Measurements from ENCODE around the gene SAC3D1. TPM values are rescaled to one million over a fixed set of nuclear protein-coding genes. Genes with fewer than 3 reads are reported as not detected.

Gene SAC3D1
- total RNA-seq, 1 donor from 2014 or later, result 32.3 TPM

DNA sequence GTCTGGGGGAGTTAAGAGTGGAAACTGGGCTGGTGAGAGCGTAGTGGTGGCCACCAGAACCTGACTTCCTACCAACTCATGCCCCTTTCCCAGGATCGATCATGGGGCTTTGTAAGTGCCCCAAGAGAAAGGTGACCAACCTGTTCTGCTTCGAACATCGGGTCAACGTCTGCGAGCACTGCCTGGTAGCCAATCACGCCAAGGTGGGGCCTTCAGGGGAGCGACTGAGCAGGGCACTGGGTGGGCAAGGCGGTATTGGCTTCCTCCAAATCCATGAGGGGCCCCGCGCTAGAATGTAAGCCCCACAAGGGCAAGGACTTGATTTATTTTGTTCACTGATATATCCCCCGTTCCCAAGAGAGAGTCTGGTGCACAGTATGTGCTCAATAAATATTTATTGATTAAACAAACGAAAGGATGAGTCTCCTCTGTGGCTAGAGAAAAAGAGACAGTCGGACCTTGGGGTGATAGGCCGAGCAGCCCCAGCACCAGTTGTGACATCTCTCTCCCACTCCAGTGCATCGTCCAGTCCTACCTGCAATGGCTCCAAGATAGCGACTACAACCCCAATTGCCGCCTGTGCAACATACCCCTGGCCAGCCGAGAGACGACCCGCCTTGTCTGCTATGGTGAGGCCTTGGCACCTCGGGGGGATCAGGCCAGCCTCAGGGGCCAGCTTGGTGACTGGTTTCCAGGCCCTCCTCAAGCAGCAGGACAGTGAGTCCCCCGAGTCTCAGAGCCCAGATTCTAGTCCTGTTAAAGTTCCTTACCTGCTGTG is 43.8 kb downstream of the SAC3D1 start:
- H3K4me3 Mint-ChIP-seq, result peak overlapping the region; percentile 99
- peak overlapping the region; percentile 95 for H3K27ac Mint-ChIP-seq (ENCODE audit: unreplicated experiment)
- H3K27me3 Mint-ChIP-seq (ENCODE audit: low read depth), result no peaks in the 10 kb centered on the region
- TF ChIP-seq, protein P1, sequence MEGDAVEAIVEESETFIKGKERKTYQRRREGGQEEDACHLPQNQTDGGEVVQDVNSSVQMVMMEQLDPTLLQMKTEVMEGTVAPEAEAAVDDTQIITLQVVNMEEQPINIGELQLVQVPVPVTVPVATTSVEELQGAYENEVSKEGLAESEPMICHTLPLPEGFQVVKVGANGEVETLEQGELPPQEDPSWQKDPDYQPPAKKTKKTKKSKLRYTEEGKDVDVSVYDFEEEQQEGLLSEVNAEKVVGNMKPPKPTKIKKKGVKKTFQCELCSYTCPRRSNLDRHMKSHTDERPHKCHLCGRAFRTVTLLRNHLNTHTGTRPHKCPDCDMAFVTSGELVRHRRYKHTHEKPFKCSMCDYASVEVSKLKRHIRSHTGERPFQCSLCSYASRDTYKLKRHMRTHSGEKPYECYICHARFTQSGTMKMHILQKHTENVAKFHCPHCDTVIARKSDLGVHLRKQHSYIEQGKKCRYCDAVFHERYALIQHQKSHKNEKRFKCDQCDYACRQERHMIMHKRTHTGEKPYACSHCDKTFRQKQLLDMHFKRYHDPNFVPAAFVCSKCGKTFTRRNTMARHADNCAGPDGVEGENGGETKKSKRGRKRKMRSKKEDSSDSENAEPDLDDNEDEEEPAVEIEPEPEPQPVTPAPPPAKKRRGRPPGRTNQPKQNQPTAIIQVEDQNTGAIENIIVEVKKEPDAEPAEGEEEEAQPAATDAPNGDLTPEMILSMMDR (conservative IDR thresholded peaks at IDR 0.05), result no peak
- peaks cover 2% of the 10 kb centered on the region for H3K36me3 Mint-ChIP-seq (ENCODE audit: low read depth)
- peaks cover 31% of the 10 kb centered on the region for H3K4me1 Mint-ChIP-seq
- H3K9me3 Mint-ChIP-seq, result no peaks in the 10 kb centered on the region
- no peak for DNase-seq (ENCODE audit: low read depth, low spot score)

DNA sequence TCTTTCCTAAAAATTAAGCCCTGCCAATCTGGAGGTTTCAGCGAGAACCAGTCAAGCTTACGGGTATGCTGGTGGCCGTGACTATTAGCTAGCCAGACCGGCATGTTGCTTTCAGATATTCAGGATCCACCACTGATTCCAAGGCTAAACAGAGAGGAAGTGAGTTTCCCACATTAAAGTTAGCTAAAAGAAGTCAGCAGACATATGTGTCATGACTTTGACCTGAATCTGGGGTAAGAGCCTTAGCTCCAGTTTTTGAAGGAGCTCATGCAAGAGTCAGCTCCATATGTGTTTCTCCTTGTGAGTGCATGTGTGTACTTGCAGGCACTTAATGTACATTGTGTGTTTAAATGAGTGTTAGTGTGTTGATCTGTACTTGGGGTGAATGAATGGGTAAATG is 44.4 kb downstream of the SAC3D1 start:
- no peak for DNase-seq (ENCODE audit: low read depth, low spot score)
- Mint-ChIP-seq H3K4me1 (peaks cover 30% of the 10 kb centered on the region), H3K36me3 (ENCODE audit: low read depth) (peaks cover 2% of the 10 kb centered on the region), H3K27me3 (ENCODE audit: low read depth) (no peaks in the 10 kb centered on the region), H3K9me3 (no peaks in the 10 kb centered on the region), H3K27ac (ENCODE audit: unreplicated experiment) (no peak overlapping the region), H3K4me3 (peak overlapping the region; percentile 99)
- TF ChIP-seq, protein P1 (conservative IDR thresholded peaks at IDR 0.05), result no peak

DNA sequence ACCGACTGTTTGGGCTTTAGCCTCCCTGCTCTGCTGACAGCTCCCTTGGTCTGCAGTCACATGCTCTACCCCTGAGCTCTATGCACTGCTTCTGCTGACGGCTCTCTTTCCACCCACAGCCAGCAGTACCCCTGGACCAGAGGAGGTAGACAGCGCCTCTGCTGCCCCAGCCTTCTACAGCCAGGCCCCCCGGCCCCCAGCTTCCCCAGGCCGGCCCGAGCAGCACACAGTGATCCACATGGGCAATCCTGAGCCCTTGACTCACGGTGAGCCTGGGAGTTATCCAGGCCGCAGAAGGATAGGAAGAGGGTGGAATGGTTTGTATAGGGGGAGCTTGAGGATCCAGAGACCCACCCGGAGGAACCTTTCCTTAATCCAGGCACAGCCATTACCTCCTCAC is 45.8 kb downstream of the SAC3D1 start:
- H3K27me3 Mint-ChIP-seq (ENCODE audit: low read depth), result no peaks in the 10 kb centered on the region
- peaks cover 26% of the 10 kb centered on the region for H3K4me1 Mint-ChIP-seq
- H3K27ac Mint-ChIP-seq (ENCODE audit: unreplicated experiment), result no peak overlapping the region
- H3K36me3 Mint-ChIP-seq (ENCODE audit: low read depth), result no peaks in the 10 kb centered on the region
- TF ChIP-seq, protein P1 (conservative IDR thresholded peaks at IDR 0.05), result no peak
- no peaks in the 10 kb centered on the region for H3K9me3 Mint-ChIP-seq
- peak overlapping the region; percentile 47 for H3K4me3 Mint-ChIP-seq
- DNase-seq (ENCODE audit: low read depth, low spot score), result no peak

DNA sequence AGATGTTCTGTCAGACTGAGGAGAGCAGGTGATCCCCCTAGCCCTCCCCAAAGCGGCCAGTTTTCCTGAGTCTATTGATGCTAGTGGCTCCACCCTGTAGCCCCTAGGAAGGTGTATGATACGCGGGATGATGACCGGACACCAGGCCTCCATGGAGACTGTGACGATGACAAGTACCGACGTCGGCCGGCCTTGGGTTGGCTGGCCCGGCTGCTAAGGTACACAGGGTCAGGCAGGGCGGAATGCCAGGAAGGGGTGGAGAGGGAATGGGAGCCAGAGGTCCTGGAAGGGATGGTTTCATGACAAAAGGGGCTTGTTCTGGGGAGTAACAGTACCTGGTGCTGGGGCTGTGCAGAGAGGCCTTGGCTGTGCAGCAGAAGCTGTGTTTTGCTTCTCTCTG is 46.2 kb downstream of the SAC3D1 start:
- Mint-ChIP-seq H3K9me3 (no peaks in the 10 kb centered on the region), H3K4me3 (peak overlapping the region; percentile 47), H3K4me1 (peaks cover 26% of the 10 kb centered on the region), H3K27ac (ENCODE audit: unreplicated experiment) (no peak overlapping the region), H3K36me3 (ENCODE audit: low read depth) (no peaks in the 10 kb centered on the region), H3K27me3 (ENCODE audit: low read depth) (no peaks in the 10 kb centered on the region)
- DNase-seq (ENCODE audit: low read depth, low spot score), result no peak
- TF ChIP-seq, protein P1 (conservative IDR thresholded peaks at IDR 0.05), result no peak

DNA sequence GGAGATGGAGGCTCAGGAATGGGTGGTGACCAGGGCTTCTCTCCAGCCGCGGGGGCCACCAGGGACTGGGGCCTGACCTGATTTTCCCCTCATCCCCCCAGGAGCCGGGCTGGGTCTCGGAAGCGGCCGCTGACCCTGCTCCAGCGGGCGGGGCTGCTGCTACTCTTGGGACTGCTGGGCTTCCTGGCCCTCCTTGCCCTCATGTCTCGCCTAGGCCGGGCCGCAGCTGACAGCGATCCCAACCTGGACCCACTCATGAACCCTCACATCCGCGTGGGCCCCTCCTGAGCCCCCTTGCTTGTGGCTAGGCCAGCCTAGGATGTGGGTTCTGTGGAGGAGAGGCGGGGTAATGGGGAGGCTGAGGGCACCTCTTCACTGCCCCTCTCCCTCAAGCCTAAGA is 46.8 kb downstream of the SAC3D1 start:
- H3K27ac Mint-ChIP-seq (ENCODE audit: unreplicated experiment), result no peak overlapping the region
- DNase-seq (ENCODE audit: low read depth, low spot score), result no peak
- TF ChIP-seq, protein P1 (conservative IDR thresholded peaks at IDR 0.05), result no peak
- H3K4me3 Mint-ChIP-seq, result peak overlapping the region; percentile 47
- peaks cover 22% of the 10 kb centered on the region for H3K4me1 Mint-ChIP-seq
- H3K27me3 Mint-ChIP-seq (ENCODE audit: low read depth), result no peaks in the 10 kb centered on the region
- no peaks in the 10 kb centered on the region for H3K36me3 Mint-ChIP-seq (ENCODE audit: low read depth)
- H3K9me3 Mint-ChIP-seq, result no peaks in the 10 kb centered on the region
